ENCODE results near the gene TCF20.

Gene TCF20

DNA sequence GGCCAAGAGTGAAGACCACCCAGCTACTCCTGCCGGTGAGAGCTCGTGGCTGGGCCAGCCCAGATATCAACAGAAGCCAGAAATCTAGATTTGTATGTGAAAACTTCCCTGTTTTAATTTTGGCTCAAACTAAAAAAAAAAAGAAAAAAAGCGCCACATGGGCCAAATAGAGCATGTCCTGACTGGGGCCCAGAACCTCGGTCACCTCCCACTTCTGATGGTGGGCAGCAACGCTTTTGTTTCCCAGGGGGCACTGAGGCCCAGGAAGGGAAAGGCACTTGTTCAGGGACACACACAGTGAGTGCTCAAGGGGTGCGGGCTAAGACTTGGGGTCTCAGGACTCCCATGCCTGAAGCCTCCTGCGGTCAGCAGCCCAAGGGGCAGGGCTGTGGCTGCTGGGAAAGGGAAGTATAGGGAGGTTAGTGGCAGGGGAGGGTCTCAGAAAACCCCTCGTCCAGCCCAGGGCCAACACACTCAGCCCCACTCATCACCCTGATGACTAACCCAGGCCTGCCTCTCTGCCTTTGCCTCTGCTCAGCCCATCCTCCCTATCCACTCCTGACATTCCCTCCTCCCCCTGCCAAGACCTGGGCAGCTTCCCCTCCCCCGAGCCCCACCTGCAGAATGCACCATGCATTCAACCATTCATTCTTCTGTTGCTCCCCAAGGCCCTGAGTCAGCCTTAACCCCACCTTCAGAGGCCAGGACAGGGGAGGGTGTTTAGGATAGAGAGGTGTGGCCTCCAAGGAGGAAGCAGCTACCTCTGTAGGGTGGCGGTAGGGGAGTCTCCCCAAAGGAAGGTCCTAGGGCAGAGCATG lies 30.0 kb upstream of the TCF20 start:
- DNase-seq (ENCODE audit: low read depth, low spot score), result no peak

DNA sequence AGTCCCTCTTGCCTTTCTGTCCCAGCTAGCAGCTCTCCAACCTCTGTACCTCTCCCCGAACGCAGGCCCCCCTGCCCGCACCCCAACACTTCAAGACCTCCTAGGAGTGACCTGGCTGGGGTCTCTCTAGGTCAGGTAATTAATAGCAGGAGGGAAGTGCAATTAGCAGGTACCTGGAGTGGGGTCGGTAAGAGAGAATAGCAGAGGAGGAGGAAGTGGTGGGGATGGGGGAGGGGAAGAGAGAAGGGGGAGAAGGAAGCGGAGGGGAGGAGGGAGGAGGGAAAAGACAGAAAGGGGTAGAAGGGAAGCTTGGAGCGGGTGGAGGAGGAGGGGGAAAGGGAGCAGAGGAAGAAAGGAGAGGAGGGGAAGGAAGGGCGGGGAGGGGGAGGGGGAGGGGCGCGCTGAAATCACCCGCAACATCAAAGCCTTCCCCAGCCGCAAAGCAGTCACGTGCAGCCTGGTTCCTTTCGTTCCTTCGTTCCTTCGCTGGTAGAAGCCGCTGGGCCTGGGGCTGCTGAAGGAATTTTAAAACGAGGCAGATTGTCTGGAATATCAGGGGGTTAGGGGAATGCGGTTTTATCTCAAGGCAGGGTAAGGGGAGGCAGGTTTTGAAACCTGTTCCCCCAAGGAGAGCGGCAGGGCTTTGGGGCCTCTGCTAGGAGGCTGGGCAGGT lies 29.3 kb upstream of the TCF20 start:
- peak; percentile 88 for DNase-seq (ENCODE audit: low read depth, low spot score)

DNA sequence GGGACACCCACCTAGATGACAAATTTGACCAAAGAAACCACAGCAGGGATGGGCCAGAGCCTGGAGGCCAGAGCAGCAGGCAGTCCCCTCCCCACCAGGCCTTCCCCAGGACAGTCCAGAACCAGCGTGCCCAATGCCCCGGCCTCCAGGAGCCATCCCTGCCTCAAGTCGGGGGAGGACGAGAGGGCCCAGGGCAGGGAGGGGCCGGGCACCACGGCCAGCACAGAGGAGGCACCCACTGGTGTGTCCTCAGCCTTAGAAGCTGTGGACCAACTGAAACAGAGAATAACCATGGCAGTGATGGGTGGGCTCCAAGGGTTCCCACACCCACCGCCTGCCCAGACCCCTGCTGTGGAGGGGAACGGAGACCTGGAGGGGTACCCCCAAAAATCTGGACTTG lies 28.3 kb upstream of the TCF20 start:
- no peak for DNase-seq (ENCODE audit: low read depth, low spot score)

DNA sequence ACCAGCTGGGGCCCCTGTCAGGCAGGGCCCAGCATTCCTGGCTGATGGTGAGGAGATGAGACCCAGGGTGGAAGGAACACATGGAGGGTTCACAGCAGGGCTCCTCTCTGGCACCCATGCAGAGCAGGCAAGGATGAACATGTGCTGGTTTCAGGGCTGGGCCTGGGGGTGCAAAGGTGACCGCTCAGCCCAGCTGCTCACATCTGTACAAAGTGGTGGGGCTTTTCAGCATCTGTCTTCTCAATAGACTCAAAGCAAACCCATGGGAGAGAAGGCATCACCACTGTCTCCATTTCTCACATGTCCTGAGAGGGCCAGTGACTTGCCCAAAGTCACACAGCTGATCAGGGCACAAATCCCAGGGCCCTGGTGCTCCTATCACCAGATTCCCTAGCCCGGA lies 27.3 kb upstream of the TCF20 start:
- no peak for DNase-seq (ENCODE audit: low read depth, low spot score)

DNA sequence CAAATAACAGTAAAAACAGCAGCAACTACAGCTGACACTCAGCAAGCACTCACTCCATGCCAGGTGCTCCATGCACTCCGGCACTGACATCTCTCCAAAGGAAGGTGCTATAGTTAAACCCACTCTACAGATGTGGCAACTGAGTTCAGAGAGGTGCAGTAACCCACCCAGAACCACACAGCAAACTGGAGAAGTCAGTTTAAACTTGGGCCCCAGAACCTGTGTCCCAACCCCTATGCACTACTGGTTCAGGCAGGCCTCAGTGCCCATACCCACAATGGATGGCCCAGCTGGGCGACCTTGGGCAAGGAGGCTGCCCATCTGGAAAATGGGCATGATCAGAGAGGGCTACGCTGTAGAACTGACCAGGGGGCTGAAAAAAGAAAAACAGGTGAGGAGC lies 26.4 kb upstream of the TCF20 start:
- no peak for DNase-seq (ENCODE audit: low read depth, low spot score)

DNA sequence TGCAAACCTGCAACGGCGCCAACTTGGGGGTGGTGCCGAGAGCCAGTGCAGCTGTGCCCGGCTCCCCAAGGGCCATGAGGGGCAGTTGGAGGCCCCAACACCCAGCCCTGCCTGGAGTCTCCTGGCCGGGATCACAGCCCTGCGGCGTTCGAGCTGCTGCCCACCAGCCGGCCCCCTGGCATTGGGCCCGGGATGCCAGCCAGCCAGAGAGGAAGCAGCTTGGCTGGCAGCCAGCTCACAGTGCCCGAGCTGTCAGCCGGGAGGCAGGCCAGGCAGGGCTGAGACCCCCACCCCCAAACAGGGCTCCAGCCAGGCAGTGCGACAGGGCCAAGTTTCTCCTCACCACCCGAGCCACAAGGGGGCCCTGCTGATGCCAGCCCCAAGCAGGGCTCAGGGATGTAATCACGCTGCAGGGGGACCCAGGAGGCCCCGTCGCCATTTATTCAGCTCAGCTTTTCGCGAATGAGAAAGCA lies 26.0 kb upstream of the TCF20 start:
- no peak for DNase-seq (ENCODE audit: low read depth, low spot score)

DNA sequence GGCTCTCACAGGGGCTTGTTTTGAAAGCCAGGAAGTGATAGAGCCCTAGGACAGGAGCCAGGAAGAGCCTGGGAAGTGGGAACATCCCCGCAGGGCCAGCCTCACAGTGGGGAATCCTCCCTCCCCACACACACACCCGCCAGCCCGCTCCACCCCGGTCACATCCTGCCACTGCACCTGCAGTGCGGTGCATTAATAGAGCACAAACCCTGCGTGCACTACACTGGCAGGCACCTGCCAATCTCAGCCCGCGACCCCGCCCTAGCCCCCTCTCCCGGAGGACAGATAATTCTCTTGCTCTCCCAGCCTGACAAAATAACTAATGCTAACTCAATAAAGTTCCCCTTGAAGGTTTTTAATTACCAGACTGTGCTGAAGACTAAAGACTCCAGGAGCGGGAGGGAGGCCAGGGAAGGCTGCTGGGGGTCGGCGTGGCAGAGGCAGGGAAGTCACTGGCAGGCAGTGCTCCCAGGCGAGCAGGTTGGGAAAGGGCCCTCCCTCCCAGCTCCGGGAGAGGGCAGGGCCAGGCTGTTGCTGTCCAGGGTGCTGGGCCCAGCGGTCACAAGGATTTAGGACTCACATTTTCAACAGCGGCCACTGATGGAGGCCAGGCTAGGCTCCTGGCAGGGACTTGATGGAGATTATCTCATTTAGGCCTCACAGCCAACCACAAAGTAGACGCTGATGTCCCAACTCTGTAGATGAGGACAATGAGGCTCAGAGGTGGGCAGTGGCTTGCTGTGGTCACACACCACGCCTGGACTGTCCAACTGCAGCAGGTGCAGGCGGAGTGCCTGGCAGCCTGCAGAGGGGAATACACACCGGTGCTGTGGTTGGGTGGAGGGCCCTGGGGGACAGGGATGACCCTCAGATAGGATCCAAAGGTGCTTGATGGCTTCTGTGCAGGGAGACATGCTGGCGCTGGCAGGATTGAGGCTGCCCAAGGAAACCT lies 23.9 kb upstream of the TCF20 start:
- peak; percentile 90 for DNase-seq (ENCODE audit: low read depth, low spot score)

DNA sequence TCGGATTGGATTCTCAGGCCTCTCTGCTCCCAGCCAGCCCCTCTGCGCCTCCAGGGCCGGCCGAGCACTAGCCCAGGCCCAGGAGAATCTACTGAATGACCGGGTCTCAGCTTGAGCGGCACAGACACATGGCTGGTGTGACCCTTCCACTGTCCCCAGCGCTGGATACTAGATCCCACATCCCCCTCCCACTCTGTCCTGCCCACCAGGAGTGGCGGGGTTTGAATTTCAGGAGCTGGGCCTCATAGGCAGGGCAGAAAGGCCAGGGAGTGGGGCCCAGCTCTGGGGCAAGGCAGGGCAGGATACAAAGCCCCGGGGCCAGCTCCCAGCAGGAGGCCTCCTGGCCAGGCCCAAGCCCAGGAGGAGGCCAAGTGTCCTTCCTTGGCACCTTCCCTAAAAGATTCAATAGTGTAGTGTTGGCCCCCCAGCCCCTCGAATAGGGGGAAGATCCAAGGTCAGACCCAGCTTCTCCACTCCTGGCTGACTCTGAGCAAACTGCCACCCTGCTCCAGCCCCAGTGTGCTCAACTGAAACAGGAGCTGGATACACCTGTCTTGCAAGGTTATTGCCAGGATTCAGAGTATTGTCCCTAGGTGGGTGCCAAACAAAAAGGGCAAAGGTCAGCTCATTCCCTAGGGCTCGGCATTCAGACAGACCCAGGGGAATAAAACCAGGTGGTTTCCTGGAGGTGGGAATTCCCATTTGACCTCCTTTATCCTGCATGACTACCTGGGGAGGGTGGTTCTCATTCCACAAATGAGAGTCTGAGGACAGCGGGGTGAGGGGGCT lies 22.5 kb upstream of the TCF20 start:
- peak; percentile 82 for DNase-seq (ENCODE audit: low read depth, low spot score)

DNA sequence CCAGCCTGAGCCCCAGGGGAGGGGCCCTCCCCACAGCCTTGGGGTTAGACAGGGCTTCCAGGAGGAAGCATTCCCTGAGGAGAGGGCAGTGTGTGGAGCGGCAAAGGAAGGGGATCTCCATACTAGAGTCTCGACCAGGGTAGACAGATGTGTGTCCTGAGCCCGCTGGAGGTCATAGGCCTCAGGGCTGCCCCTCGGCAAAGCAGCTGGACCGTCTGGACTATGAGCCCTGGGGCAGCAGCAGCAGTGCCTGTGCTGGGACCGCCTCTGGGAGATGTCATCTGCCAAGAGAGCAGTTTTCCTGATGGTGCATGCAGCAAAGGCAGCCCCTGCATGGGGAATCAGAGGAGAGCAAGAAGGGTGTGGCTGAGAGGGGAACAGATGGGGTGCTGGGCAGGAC lies 20.8 kb upstream of the TCF20 start:
- no peak for DNase-seq (ENCODE audit: low read depth, low spot score)

DNA sequence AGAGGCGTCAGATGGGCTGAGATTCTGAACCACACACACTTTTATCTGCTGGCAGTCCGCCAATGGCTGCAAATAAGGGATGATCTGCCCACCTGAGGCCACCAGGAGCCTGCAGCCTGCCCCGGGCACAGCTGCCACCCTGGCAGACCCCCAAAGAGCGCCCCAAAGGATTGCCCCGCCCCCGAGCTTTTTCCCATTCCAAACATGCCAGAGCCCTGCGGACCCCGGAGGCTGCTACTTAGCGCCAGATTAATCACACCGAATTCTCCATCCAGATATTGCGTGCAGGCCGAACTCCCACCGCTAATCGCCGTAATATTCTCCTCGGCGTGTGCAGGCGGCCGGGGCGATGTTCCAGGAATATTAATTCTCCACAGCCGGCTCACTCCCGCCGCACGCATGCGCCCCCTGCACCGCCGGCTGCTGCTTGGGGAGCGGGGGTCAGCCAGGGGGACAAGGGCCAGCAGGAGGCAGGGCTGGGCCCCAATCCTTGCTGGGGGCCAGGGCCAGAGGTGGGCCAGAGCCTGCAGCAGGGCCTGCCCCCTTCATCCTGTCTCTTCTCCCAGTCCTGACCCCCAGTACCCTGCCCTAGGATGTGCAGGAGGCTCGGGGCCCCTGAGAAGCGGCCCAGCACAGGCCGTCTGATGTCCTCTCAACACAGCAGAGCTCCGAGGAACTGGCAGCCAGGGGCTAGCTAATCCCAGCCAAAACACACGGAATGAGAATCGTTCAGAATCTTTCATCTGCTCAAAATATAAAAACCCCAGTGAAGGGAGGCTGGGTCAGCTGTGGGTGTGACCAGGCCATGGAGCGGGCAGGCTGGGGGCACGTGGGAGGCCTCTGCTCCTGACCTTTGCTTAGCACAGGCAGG lies 19.5 kb upstream of the TCF20 start:
- DNase-seq (ENCODE audit: low read depth, low spot score), result no peak

DNA sequence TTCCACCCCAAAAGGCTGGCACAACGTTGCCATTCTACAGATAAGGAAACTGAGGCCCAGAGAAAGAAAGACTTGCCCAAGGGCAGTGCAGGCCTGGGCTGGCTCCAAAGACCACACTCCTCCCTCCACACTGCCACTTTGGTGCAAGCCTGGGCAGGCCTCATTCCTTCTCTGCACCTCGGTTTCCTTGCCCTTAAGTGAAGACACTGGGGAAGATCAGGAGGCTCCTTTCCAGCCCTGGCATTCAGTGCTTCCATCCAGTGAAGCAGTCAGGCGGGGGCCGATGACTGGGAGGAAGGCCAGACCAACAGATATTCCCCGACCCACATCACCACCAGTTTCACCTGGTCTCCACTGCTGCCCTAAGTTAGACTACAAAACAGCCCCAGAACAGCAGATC lies 18.3 kb upstream of the TCF20 start:
- DNase-seq (ENCODE audit: low read depth, low spot score), result no peak

DNA sequence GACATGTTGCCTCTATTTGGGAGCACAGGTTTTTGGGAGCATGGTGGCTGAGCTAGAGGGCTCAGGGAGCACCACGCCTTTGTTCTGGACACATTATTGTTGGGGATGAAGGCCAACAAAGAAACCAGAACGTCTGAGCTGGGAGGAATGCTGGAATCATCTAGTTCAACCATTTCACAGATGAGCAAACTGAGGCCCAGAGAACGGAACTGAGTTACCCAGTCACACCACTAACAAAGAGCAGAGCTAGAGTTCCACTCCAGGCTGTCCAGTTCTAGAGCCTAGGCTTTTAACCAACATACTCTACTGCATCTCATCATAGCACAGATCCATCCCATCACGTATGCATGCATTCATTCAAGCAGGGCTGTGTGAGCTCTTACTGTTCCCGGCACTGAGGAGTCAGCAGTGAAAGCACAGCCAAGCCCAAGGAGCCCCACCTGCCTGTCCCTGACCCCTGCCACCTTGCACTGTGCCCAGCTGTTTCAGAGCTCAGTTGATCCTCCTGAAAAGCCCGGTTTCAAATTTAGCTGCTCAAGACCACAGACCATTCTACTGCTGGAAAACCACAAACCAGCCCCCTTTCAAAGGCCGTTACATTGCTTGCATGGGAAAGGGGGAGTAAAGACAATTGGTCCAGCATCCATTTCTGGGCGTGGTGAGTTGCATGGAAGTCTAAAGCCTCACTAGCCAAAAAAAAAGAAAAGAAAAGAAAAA lies 16.9 kb upstream of the TCF20 start:
- no peak for DNase-seq (ENCODE audit: low read depth, low spot score)

DNA sequence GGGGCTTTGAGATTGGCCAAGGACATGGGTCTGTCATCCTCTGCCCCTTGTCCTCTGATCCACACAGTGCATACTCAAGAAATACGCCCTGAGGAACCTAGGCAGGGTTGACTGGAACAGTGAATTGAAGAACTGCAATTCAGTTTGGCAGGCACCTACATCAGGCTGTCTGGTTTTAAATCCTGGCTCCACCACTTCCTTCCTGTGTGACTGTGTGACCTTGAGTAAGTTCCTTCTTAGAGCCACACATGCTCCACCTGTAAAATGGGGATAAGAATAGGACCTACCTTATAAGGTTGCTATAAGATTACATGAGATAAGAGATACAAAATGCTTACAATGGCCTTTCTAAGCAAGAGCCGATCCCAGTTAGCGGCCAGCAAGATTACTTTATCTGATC lies 15.8 kb upstream of the TCF20 start:
- no peak for DNase-seq (ENCODE audit: low read depth, low spot score)

DNA sequence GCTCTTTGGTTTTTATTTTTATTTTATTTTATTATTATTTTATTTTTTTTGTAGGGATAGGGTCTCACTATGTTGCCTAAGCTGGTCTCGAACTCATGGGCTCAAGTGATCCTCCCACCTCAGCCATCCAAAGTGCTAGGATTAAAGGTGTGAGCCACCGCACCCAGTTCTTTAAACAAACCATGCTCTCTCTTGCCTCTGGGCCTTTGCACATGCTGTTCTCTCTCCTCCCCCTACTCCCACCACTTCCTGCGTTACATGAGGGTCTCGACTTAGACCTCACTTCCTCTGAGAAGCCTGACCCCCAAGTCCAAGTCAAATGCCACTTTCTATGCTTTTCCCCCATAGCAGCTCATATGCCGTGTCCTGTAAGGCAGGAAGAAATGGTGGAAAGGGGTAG lies 15.2 kb upstream of the TCF20 start:
- DNase-seq (ENCODE audit: low read depth, low spot score), result no peak

DNA sequence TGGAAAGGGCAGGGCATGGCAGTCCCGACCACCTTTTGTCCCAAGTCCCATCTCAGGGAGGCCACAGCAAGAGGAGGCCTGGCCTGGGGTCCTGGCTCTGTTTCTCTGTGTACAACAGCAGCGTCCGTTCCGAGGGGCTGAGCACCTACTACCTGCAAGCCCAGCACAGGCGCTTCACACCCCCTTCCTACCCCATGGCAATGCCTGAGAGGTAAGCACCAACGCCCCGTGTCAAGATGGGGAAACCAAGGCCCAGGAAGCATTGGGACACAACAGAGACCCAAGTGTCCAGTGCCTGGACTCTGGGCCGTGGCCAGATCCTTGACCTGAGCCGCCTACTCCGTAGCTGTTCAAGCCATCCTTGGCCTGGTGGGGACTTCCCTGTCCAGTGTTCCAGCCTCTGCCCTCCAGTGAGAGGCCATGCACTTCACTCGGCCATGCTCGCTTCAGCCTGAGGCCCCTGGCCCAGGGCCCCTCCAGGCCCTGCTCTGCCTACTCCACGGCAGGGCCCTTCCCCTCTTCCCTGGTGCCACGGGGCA lies 14.3 kb upstream of the TCF20 start:
- no peak for DNase-seq (ENCODE audit: low read depth, low spot score)

DNA sequence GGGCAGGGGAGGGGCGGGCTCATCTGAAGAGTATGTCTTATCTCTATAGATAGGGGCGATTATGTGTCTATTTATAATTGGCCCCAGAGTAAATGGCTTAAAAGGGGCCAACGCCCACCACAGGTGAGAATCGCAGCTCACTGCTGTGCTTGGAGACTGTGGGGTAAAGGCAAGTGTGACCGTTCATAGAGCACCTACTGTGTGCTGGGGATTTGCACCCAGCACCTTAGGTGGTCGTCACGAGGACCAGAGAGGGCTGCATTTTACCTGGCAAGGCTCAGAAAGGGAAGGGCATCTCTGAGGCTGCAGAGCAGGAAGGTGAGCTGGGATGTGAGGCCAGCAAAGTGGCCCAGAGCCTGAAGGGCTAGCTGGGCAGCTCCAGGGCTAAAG lies 13.7 kb upstream of the TCF20 start:
- no peak for DNase-seq (ENCODE audit: low read depth, low spot score)

DNA sequence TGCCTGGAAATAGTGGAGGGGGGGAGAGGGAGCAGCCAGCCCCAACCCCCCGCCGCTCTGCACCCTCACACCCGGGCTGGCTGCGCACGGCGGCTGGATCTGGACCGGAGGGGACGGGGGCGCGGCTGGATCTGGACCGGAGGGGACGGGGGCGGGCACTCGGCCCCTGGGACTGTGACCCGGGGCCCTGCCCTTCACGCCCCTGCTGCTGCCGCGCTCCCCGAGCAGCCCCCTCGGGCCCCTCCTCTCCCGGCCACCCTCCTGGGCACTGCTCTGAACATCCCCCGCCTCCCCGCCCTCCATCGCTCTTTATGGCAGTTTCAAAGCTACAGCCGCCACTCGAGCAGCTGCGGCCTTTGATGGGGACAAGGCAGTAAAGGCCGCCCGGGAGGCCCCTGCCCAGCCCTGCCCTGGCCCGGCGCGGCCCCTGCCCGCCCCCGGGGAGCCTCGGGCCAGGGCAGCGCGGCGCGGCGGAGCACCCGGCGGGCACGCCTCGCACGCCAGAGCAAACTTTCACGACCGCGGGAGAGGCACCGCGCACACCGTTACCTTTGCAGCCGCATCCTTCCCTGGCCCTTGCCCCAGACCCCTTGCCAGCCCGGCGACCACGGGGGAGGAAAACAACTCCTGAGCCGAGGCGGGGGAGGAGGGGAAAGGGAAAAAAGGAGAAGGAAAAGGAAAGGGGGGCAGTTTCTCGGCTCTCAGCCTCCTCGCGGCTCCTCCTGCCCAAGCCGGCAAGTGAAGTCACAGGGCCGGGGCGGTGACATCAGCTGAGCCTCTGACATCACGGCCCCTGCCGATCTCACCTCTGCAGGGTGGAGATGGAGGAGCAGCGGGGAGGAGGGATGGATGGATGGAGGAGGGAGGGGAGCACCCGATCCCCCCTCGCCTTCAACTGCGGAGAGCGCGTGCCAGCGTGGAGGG lies 13.1 kb upstream of the TCF20 start:
- no peak for DNase-seq (ENCODE audit: low read depth, low spot score)

DNA sequence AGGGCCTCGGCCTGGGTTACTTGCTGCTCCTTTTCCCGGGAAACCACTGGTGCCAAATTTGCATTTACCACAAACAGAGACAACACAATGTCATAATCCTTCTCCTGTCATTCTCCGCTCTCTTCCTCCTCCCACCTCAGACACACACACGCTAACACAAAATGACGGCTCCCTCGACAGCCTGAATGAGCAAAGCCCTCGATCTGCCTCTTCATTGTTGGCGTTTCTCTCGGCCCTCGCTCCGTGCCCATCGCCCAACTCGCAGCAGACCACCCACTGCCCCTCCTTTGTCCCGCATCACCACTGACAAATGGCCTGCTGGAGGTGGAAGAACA lies 12.5 kb upstream of the TCF20 start:
- DNase-seq (ENCODE audit: low read depth, low spot score), result no peak
